HG03196 (cell line): ENCODE results near the gene DAPK2.

Source experiments
- ATAC-seq: cut with Tn5 transposase; IDR thresholded peaks from one replicate; pipeline ENCODE4 v1.9.1; 2021; ENCODE audit not compliant: unreplicated experiment

DAPK2 gene

GRCh38 chr15:63945007-63945788, 101.1 kb downstream of the DAPK2 start:
- no peak for ATAC-seq

- no peak for ATAC-seq
Observed at GRCh38 chr15:63944681-63944955, 101.7 kb downstream of the DAPK2 start.

- no peak for ATAC-seq
Observed at GRCh38 chr15:63943829-63944680, 102.2 kb downstream of the DAPK2 start.

GRCh38 chr15:63942486-63943365, 103.6 kb downstream of the DAPK2 start:
- ATAC-seq: no peak

- ATAC-seq: no peak
Observed at GRCh38 chr15:63941698-63942465, 104.4 kb downstream of the DAPK2 start.

GRCh38 chr15:63940966-63941620, 105.2 kb downstream of the DAPK2 start:
- no peak for ATAC-seq

GRCh38 chr15:63939531-63940130, 106.7 kb downstream of the DAPK2 start:
- no peak for ATAC-seq

- no peak for ATAC-seq
Observed at GRCh38 chr15:63938486-63939061, 107.7 kb downstream of the DAPK2 start.

- no peak for ATAC-seq
Observed at GRCh38 chr15:63933522-63933921, 112.8 kb downstream of the DAPK2 start.

- ATAC-seq: no peak
Observed at GRCh38 chr15:63931556-63931955, 114.7 kb downstream of the DAPK2 start.

- no peak for ATAC-seq
Observed at GRCh38 chr15:63930034-63930433, 116.3 kb downstream of the DAPK2 start.

- no peak for ATAC-seq
Observed at GRCh38 chr15:63928185-63928842, 118.0 kb downstream of the DAPK2 start.

- ATAC-seq: no peak
Observed at GRCh38 chr15:63923993-63924950, 122.0 kb downstream of the DAPK2 start.

GRCh38 chr15:63922916-63923315, 123.4 kb downstream of the DAPK2 start:
- ATAC-seq: no peak

GRCh38 chr15:63922261-63922904, 123.9 kb downstream of the DAPK2 start:
- no peak for ATAC-seq

GRCh38 chr15:63920504-63921175, 125.6 kb downstream of the DAPK2 start:
- no peak for ATAC-seq

- no peak for ATAC-seq
Observed at GRCh38 chr15:63918901-63919348, 127.4 kb downstream of the DAPK2 start.
